GM23338 (cell line): Measurements from ENCODE around the gene KCTD1. TPM values are rescaled to one million over a fixed set of nuclear protein-coding genes. Genes with fewer than 3 reads are reported as not detected.

Source experiments
- ATAC-seq: fragments of 200-7000 bp; cut with Tn5 transposase; 3 replicates; pipeline ENCODE4 v1.9.1; 2020
- DNase-seq: peaks from one replicate; pipeline ENCODE4 v3.0.0-alpha.2; 2015; ENCODE audit warnings: low spot score
- H2AFZ ChIP-seq: fragments of 200-600 bp; sonication (generic); 2 replicates; pipeline ENCODE4 v1.8.0; 2016; ENCODE audit warnings: antibody characterized with exemption, mild to moderate bottlenecking, moderate library complexity
- H3F3A ChIP-seq: fragments of 200-600 bp; sonication (generic); replicated peaks from 2 replicates; pipeline ENCODE4 v1.8.0; 2017; ENCODE audit warnings: antibody characterized with exemption, mixed run types, low read depth
- H3K27ac ChIP-seq: fragments of 200-600 bp; sonication (generic); 2 replicates; pipeline ENCODE4 v1.6.1; 2016; ENCODE audit warnings: low read depth
- H3K27me3 ChIP-seq: fragments of 200-600 bp; sonication (generic); 2 replicates; pipeline ENCODE4 v1.8.0; 2016; ENCODE audit warnings: mild to moderate bottlenecking, mixed run types, moderate library complexity; ENCODE audit not compliant: insufficient read depth
- H3K36me3 ChIP-seq: fragments of 200-600 bp; sonication (generic); 2 replicates; pipeline ENCODE4 v1.8.0; 2016; ENCODE audit warnings: mild to moderate bottlenecking; ENCODE audit not compliant: insufficient read depth
- H3K4me1 ChIP-seq: fragments of 200-600 bp; sonication (generic); 2 replicates; pipeline ENCODE4 v1.8.0; 2016; ENCODE audit warnings: mild to moderate bottlenecking, moderate library complexity; ENCODE audit not compliant: insufficient read depth
- H3K4me2 ChIP-seq: fragments of 200-600 bp; sonication (generic); 2 replicates; pipeline ENCODE4 v1.7.1; 2017; ENCODE audit warnings: mixed run types
- H3K4me3 ChIP-seq: fragments of 200-600 bp; sonication (generic); 2 replicates; pipeline ENCODE4 v1.6.1; 2016; ENCODE audit warnings: mixed run types
- H3K79me2 ChIP-seq: fragments of 200-600 bp; sonication (generic); replicated peaks from 2 replicates; pipeline ENCODE4 v1.8.0; 2017; ENCODE audit warnings: mild to moderate bottlenecking; ENCODE audit not compliant: insufficient read depth
- H3K9me2 ChIP-seq: fragments of 200-600 bp; sonication (generic); 2 replicates; pipeline ENCODE4 v1.8.0; 2017; ENCODE audit not compliant: insufficient read depth
- H4K20me1 ChIP-seq: fragments of 200-600 bp; sonication (generic); replicated peaks from 2 replicates; pipeline ENCODE4 v1.8.0; 2017; ENCODE audit warnings: mild to moderate bottlenecking; ENCODE audit not compliant: insufficient read depth
- H3K27ac Mint-ChIP-seq: 2 replicates; pipeline ENCODE4 v1.8.0; 2020; ENCODE audit warnings: inconsistent platforms, mild to moderate bottlenecking, moderate library complexity, mixed read lengths
- H3K27me3 Mint-ChIP-seq: 3 replicates; pipeline ENCODE4 v1.8.0; 2022; ENCODE audit warnings: low read depth, mild to moderate bottlenecking, moderate library complexity, mixed read lengths, inconsistent platforms; ENCODE audit not compliant: insufficient read depth, poor library complexity
- H3K36me3 Mint-ChIP-seq: 3 replicates; pipeline ENCODE4 v1.8.0; 2021; ENCODE audit warnings: low read depth, mild to moderate bottlenecking, inconsistent platforms, moderate library complexity, mixed read lengths
- H3K4me1 Mint-ChIP-seq: 3 replicates; pipeline ENCODE4 v1.8.0; 2020; ENCODE audit warnings: mild to moderate bottlenecking, inconsistent platforms, mixed read lengths
- H3K4me3 Mint-ChIP-seq: 3 replicates; pipeline ENCODE4 v1.8.0; 2021; ENCODE audit warnings: moderate library complexity, mild to moderate bottlenecking, inconsistent platforms, mixed read lengths
- H3K9me3 Mint-ChIP-seq: 3 replicates; pipeline ENCODE4 v1.8.0; 2020; ENCODE audit warnings: moderate library complexity, mild to moderate bottlenecking, inconsistent platforms, mixed read lengths
- CREB1 ChIP-seq: fragments of 250-450 bp; sonication (Bioruptor Pico); IDR thresholded peaks from 2 replicates; pipeline ENCODE4 v1.5.0; 2020; ENCODE audit warnings: low read depth, mild to moderate bottlenecking, moderate library complexity
- CTCF ChIP-seq, 2 experiments: fragments of 200-600 bp in 1 of 2; sonication (generic) in 1 of 2; conservative IDR thresholded peaks; 2 replicates each; pipeline versions ENCODE4 v1.5.1 to v1.6.1; 2016 to 2017; ENCODE audit warnings: antibody characterized with exemption in 2 of 2, low read depth in 2 of 2, mild to moderate bottlenecking in 2 of 2, moderate library complexity in 1 of 2
- ETS1 ChIP-seq: IDR thresholded peaks from 2 replicates; pipeline ENCODE4 v1.6.1; 2016; ENCODE audit warnings: antibody characterized with exemption
- EZH2 ChIP-seq: fragments of 200-600 bp; sonication (generic); IDR thresholded peaks from one replicate; pipeline ENCODE4 v1.8.0; 2017; ENCODE audit warnings: antibody characterized with exemption, mild to moderate bottlenecking, low read depth; ENCODE audit not compliant: unreplicated experiment
- EZH2phosphoT487 ChIP-seq: fragments of 200-600 bp; sonication (generic); IDR thresholded peaks from one replicate; pipeline ENCODE4 v1.8.1; 2018; ENCODE audit warnings: antibody characterized with exemption; ENCODE audit not compliant: unreplicated experiment
- JUNB ChIP-seq: IDR thresholded peaks from one replicate; pipeline ENCODE4 v1.6.1; 2016; ENCODE audit warnings: antibody characterized with exemption; ENCODE audit not compliant: unreplicated experiment
- NANOG ChIP-seq: IDR thresholded peaks from 2 replicates; pipeline ENCODE4 v1.6.1; 2016; ENCODE audit warnings: antibody characterized with exemption, borderline replicate concordance
- POLR2AphosphoS5 ChIP-seq: IDR thresholded peaks from 2 replicates; pipeline ENCODE4 v1.6.1; 2016; ENCODE audit warnings: antibody characterized with exemption, low read depth
- REST ChIP-seq: IDR thresholded peaks from one replicate; pipeline ENCODE4 v1.6.1; 2018; ENCODE audit warnings: antibody characterized with exemption; ENCODE audit not compliant: unreplicated experiment
- STAT1 ChIP-seq: IDR thresholded peaks from one replicate; pipeline ENCODE4 v1.6.1; 2016; ENCODE audit warnings: antibody characterized with exemption; ENCODE audit not compliant: unreplicated experiment
- ZNF114 ChIP-seq: fragments of 250-450 bp; sonication (Bioruptor Pico); IDR thresholded peaks from 2 replicates; pipeline ENCODE4 v1.5.0; 2020; ENCODE audit warnings: mild to moderate bottlenecking, moderate library complexity
- ZNF331 ChIP-seq: fragments of 250-450 bp; sonication (Bioruptor Pico); IDR thresholded peaks from 2 replicates; pipeline ENCODE4 v1.5.0; 2020; ENCODE audit warnings: low read depth, mild to moderate bottlenecking, moderate library complexity
- ZNF462 ChIP-seq: fragments of 250-450 bp; sonication (Bioruptor Pico); IDR thresholded peaks from 2 replicates; pipeline ENCODE4 v1.5.0; 2020; ENCODE audit warnings: mild to moderate bottlenecking, moderate library complexity
- polyA plus RNA-seq: library from polyadenylated mRNA; unstranded; fragments of >200 nt; fragmentation: Nextera tagmentation; extraction: Ambion mirVana; gene quantifications from 2 replicates; pipeline ENCODE4 v1.2.1, GENCODE V29; 2016
- total RNA-seq: library from RNA; depleted of rRNA; stranded (reverse); fragments of >200 nt; shearing (Covaris generic); gene quantifications from 2 replicates; pipeline ENCODE4 v1.2.3, GENCODE V29; 2014

The KCTD1 gene
- total and polyA plus RNA-seq, 2 experiments from 2014 or later = 7.1 to 20.5 TPM

GRCh38 chr18:26418225-26418624, 130.1 kb downstream of the KCTD1 start:
- no peak overlapping the region for H2AFZ ChIP-seq
- ATAC-seq (no peak), DNase-seq (no peak)
- H3F3A ChIP-seq = peaks cover 6% of the 10 kb centered on the region; the same call in 1 of the 2 replicates
- Mint-ChIP-seq H3K4me3 (no peak overlapping the region), H3K27ac (no peak overlapping the region), H3K4me1 (peaks cover 2% of the 10 kb centered on the region), H3K27me3 (peaks cover 12% of the 10 kb centered on the region), H3K36me3 (no peaks in the 10 kb centered on the region), H3K9me3 (no peaks in the 10 kb centered on the region; the same call in 2 of the 3 replicates)
- no peaks in the 10 kb centered on the region; the same call in 1 of the 2 replicates for H3K36me3 ChIP-seq
- no peak overlapping the region for H3K4me3 ChIP-seq
- H3K9me2 ChIP-seq = peaks cover 13% of the 10 kb centered on the region
- H3K79me2 ChIP-seq = no peaks in the 10 kb centered on the region
- H3K27me3 ChIP-seq = no peaks in the 10 kb centered on the region
- no peak overlapping the region for H3K4me2 ChIP-seq
- no peaks in the 10 kb centered on the region for H4K20me1 ChIP-seq
- H3K4me1 ChIP-seq = peaks cover 33% of the 10 kb centered on the region
- no peak for TF ChIP-seq POLR2AphosphoS5
- TF ChIP-seq ZNF331 (CRISPR knock-in tag) = no peak
- TF ChIP-seq CREB1 (CRISPR knock-in tag) = no peak
- no peak for TF ChIP-seq ZNF462
- no peak for TF ChIP-seq CTCF (conservative IDR thresholded peaks at IDR 0.05; ENCODE audit: low read depth in 2 of 2)
- no peak for TF ChIP-seq ZNF114 (CRISPR knock-in tag)
- TF ChIP-seq EZH2phosphoT487 = no peak
- no peak for TF ChIP-seq REST
- TF ChIP-seq EZH2 = no peak
- no peak for TF ChIP-seq JUNB
- TF ChIP-seq NANOG = no peak
- TF ChIP-seq ETS1 = no peak
- TF ChIP-seq STAT1 = no peak
- no peak overlapping the region for H3K27ac ChIP-seq
